Glutamatergic neuron (in vitro differentiated cells): Measurements from ENCODE around the gene MYF5. TPM values are rescaled to one million over a fixed set of nuclear protein-coding genes. Genes with fewer than 3 reads are reported as not detected.

Experiments used
- DNase-seq: peaks from one replicate; pipeline ENCODE4 v3.0.0; 2022
- H3K27ac Mint-ChIP-seq: one replicate; pipeline ENCODE4 v1.8.0; 2020; ENCODE audit warnings: mild to moderate bottlenecking, mixed read lengths, inconsistent platforms; ENCODE audit not compliant: unreplicated experiment
- H3K27me3 Mint-ChIP-seq: one replicate; pipeline ENCODE4 v1.8.0; 2020; ENCODE audit warnings: mild to moderate bottlenecking, moderate library complexity, mixed read lengths, inconsistent platforms; ENCODE audit not compliant: unreplicated experiment
- H3K36me3 Mint-ChIP-seq: one replicate; pipeline ENCODE4 v1.8.0; 2020; ENCODE audit warnings: mild to moderate bottlenecking, mixed read lengths, inconsistent platforms; ENCODE audit not compliant: unreplicated experiment
- H3K4me1 Mint-ChIP-seq: one replicate; pipeline ENCODE4 v1.8.0; 2020; ENCODE audit warnings: mild to moderate bottlenecking, low read depth, mixed read lengths, inconsistent platforms; ENCODE audit not compliant: unreplicated experiment
- H3K4me3 Mint-ChIP-seq: one replicate; pipeline ENCODE4 v1.8.0; 2020; ENCODE audit warnings: mild to moderate bottlenecking, mixed read lengths, inconsistent platforms; ENCODE audit not compliant: unreplicated experiment
- H3K9me3 Mint-ChIP-seq: one replicate; pipeline ENCODE4 v1.8.0; 2020; ENCODE audit warnings: mild to moderate bottlenecking, moderate library complexity, mixed read lengths, inconsistent platforms; ENCODE audit not compliant: unreplicated experiment
- CTCF ChIP-seq: fragments of 200-600 bp; sonication (generic); IDR thresholded peaks from one replicate; pipeline ENCODE4 v1.5.0; 2021; ENCODE audit not compliant: partially characterized antibody, unreplicated experiment
- total RNA-seq: library from RNA; stranded (reverse); fragmentation: NEBNext Ultra II Directional; extraction: Animal tissue kit (Norgen Biotek cat#: 25700); gene quantifications from one replicate; pipeline ENCODE4 v1.2.1, GENCODE V29; 2021; ENCODE audit not compliant: unreplicated experiment

MYF5 gene
- total RNA-seq, 1 donor from 2014 or later, result not detected

GRCh38 chr12:80710727-80711449 is 5.8 kb upstream of the MYF5 start:
- DNase-seq, result no peak
- peaks cover 16% of the 10 kb centered on the region for H3K27me3 Mint-ChIP-seq
- peaks cover 6% of the 10 kb centered on the region for H3K4me1 Mint-ChIP-seq

GRCh38 chr12:80711866-80712265 is 4.8 kb upstream of the MYF5 start:
- Mint-ChIP-seq H3K4me3 (no peak overlapping the region), H3K27me3 (peaks cover 16% of the 10 kb centered on the region), H3K27ac (no peak overlapping the region), H3K9me3 (peaks cover 4% of the 10 kb centered on the region), H3K36me3 (no peaks in the 10 kb centered on the region), H3K4me1 (peaks cover 6% of the 10 kb centered on the region)
- no peak for TF ChIP-seq CTCF
- no peak for DNase-seq

More at GRCh38 chr12:80710727-80711449, 5.8 kb upstream of the MYF5 start:
- Mint-ChIP-seq H3K36me3 (no peaks in the 10 kb centered on the region), H3K27ac (no peak overlapping the region), H3K9me3 (peaks cover 4% of the 10 kb centered on the region), H3K4me3 (no peak overlapping the region)
- no peak for TF ChIP-seq CTCF

GRCh38 chr12:80712866-80713265 is 3.8 kb upstream of the MYF5 start:
- no peak overlapping the region for H3K4me3 Mint-ChIP-seq
- H3K27ac Mint-ChIP-seq, result no peak overlapping the region
- peaks cover 6% of the 10 kb centered on the region for H3K4me1 Mint-ChIP-seq
- H3K27me3 Mint-ChIP-seq, result peaks cover 16% of the 10 kb centered on the region
- no peak for TF ChIP-seq CTCF
- no peaks in the 10 kb centered on the region for H3K36me3 Mint-ChIP-seq
- peaks cover 4% of the 10 kb centered on the region for H3K9me3 Mint-ChIP-seq
- no peak for DNase-seq

- Mint-ChIP-seq H3K4me3 (no peak overlapping the region), H3K27ac (no peak overlapping the region), H3K36me3 (no peaks in the 10 kb centered on the region), H3K27me3 (peaks cover 15% of the 10 kb centered on the region), H3K4me1 (peaks cover 5% of the 10 kb centered on the region), H3K9me3 (peaks cover 4% of the 10 kb centered on the region)
- no peak for TF ChIP-seq CTCF
- no peak for DNase-seq
Measured at GRCh38 chr12:80713419-80713818, 3.3 kb upstream of the MYF5 start.

- Mint-ChIP-seq H3K4me3 (no peak overlapping the region), H3K9me3 (peaks cover 1% of the 10 kb centered on the region), H3K27me3 (peaks cover 10% of the 10 kb centered on the region), H3K36me3 (no peaks in the 10 kb centered on the region), H3K4me1 (peaks cover 4% of the 10 kb centered on the region), H3K27ac (no peak overlapping the region)
- DNase-seq, result no peak
- TF ChIP-seq CTCF, result no peak
Measured at GRCh38 chr12:80714055-80714454, 2.7 kb upstream of the MYF5 start.
